Activated CD8-positive, alpha-beta T cell treated with anti-CD3 and anti-CD28 coated beads, Interleukin-2, amount 10 ng/mL, durations not matched to agents 7 days and 5 days (primary cell): ENCODE measurements around the gene RNF152. TPM values are rescaled to one million over a fixed set of nuclear protein-coding genes. Genes with fewer than 3 reads are reported as not detected.

Source experiments
- ATAC-seq: fragments of 150-1000 bp; cut with Tn5 transposase; one replicate; pipeline ENCODE4 v1.10.0; 2021; ENCODE audit warnings: moderate library complexity
- CTCF ChIA-PET: fragments of 350-600 bp; sonication (Branson Sonifier 250); formaldehyde crosslinking; loops from one replicate; lab custom pipeline; 2021; ENCODE audit warnings: antibody characterized with exemption; lab: Charles Lee
- POLR2A ChIA-PET: fragments of 350-600 bp; sonication (Branson Sonifier 250); formaldehyde crosslinking; loops from one replicate; lab custom pipeline; 2021; ENCODE audit warnings: antibody characterized with exemption; lab: Charles Lee
- DNase-seq: peaks from one replicate; pipeline ENCODE4 v3.0.0-alpha.2; 2020
- H3K27ac Mint-ChIP-seq: one replicate; pipeline ENCODE4 v1.8.0; 2021; ENCODE audit warnings: mild to moderate bottlenecking, mixed read lengths
- H3K27me3 Mint-ChIP-seq: one replicate; pipeline ENCODE4 v1.8.0; 2021; ENCODE audit warnings: low read depth, mixed read lengths
- H3K36me3 Mint-ChIP-seq: one replicate; pipeline ENCODE4 v1.8.0; 2021; ENCODE audit warnings: low read depth, mixed read lengths
- H3K4me1 Mint-ChIP-seq: one replicate; pipeline ENCODE4 v1.8.0; 2021; ENCODE audit warnings: low read depth, mixed read lengths
- H3K4me3 Mint-ChIP-seq: one replicate; pipeline ENCODE4 v1.8.0; 2021; ENCODE audit warnings: mild to moderate bottlenecking, mixed read lengths
- H3K9me3 Mint-ChIP-seq: one replicate; pipeline ENCODE4 v1.8.0; 2022; ENCODE audit warnings: mixed read lengths; ENCODE audit not compliant: insufficient read depth
- total RNA-seq, 2 experiments: library from RNA; stranded (reverse); gene quantifications; one replicate each; pipeline ENCODE4 v1.2.3, GENCODE V29; 2021

Gene RNF152
- total RNA-seq, 2 experiments from 2014 or later: not detected

- POLR2A ChIA-PET: no interaction called here
- CTCF ChIA-PET: no interaction called here
- Mint-ChIP-seq H3K9me3 (no peaks in the 10 kb centered on the region), H3K27ac (no peak overlapping the region), H3K4me3 (no peak overlapping the region), H3K36me3 (no peaks in the 10 kb centered on the region), H3K4me1 (no peaks in the 10 kb centered on the region), H3K27me3 (peaks cover 5% of the 10 kb centered on the region)
- no peak for ATAC-seq
- DNase-seq: no peak
Observed at GRCh38 chr18:61827591-61827990, 65.2 kb downstream of the RNF152 start.

GRCh38 chr18:61825386-61825785, 67.4 kb downstream of the RNF152 start:
- Mint-ChIP-seq H3K27ac (no peak overlapping the region), H3K36me3 (no peaks in the 10 kb centered on the region), H3K4me1 (no peaks in the 10 kb centered on the region), H3K9me3 (no peaks in the 10 kb centered on the region), H3K27me3 (peaks cover 2% of the 10 kb centered on the region), H3K4me3 (no peak overlapping the region)
- CTCF ChIA-PET: no interaction called here
- POLR2A ChIA-PET: no interaction called here
- DNase-seq: no peak
- no peak for ATAC-seq

GRCh38 chr18:61824733-61825363, 68.0 kb downstream of the RNF152 start:
- no peaks in the 10 kb centered on the region for H3K9me3 Mint-ChIP-seq
- ChIA-PET POLR2A (no interaction called here), CTCF (no interaction called here)
- no peaks in the 10 kb centered on the region for H3K4me1 Mint-ChIP-seq
- H3K27ac Mint-ChIP-seq: no peak overlapping the region
- DNase-seq (no peak), ATAC-seq (no peak)
- H3K36me3 Mint-ChIP-seq: no peaks in the 10 kb centered on the region
- no peak overlapping the region for H3K4me3 Mint-ChIP-seq
- H3K27me3 Mint-ChIP-seq: no peaks in the 10 kb centered on the region

- H3K9me3 Mint-ChIP-seq: no peaks in the 10 kb centered on the region
- no peak overlapping the region for H3K27ac Mint-ChIP-seq
- H3K4me3 Mint-ChIP-seq: no peak overlapping the region
- no peak for DNase-seq
- H3K4me1 Mint-ChIP-seq: no peaks in the 10 kb centered on the region
- POLR2A ChIA-PET: no interaction called here
- CTCF ChIA-PET: no interaction called here
- H3K27me3 Mint-ChIP-seq: no peaks in the 10 kb centered on the region
- no peak for ATAC-seq
- H3K36me3 Mint-ChIP-seq: no peaks in the 10 kb centered on the region
Observed at GRCh38 chr18:61823595-61823994, 69.2 kb downstream of the RNF152 start.

- ChIA-PET CTCF (no interaction called here), POLR2A (no interaction called here)
- no peaks in the 10 kb centered on the region for H3K4me1 Mint-ChIP-seq
- no peaks in the 10 kb centered on the region for H3K9me3 Mint-ChIP-seq
- no peak for ATAC-seq
- H3K4me3 Mint-ChIP-seq: no peak overlapping the region
- no peaks in the 10 kb centered on the region for H3K27me3 Mint-ChIP-seq
- no peaks in the 10 kb centered on the region for H3K36me3 Mint-ChIP-seq
- DNase-seq: no peak
- no peak overlapping the region for H3K27ac Mint-ChIP-seq
Observed at GRCh38 chr18:61822879-61823278, 69.9 kb downstream of the RNF152 start.

GRCh38 chr18:61821748-61822147, 71.1 kb downstream of the RNF152 start:
- DNase-seq (no peak), ATAC-seq (no peak)
- CTCF ChIA-PET: no interaction called here
- H3K9me3 Mint-ChIP-seq: no peaks in the 10 kb centered on the region
- POLR2A ChIA-PET: no interaction called here
- H3K4me1 Mint-ChIP-seq: no peaks in the 10 kb centered on the region
- H3K36me3 Mint-ChIP-seq: no peaks in the 10 kb centered on the region
- H3K27me3 Mint-ChIP-seq: no peaks in the 10 kb centered on the region
- H3K4me3 Mint-ChIP-seq: no peak overlapping the region
- H3K27ac Mint-ChIP-seq: no peak overlapping the region

- H3K36me3 Mint-ChIP-seq: no peaks in the 10 kb centered on the region
- H3K4me3 Mint-ChIP-seq: no peak overlapping the region
- no peak overlapping the region for H3K27ac Mint-ChIP-seq
- ChIA-PET POLR2A (no interaction called here), CTCF (no interaction called here)
- no peaks in the 10 kb centered on the region for H3K9me3 Mint-ChIP-seq
- H3K27me3 Mint-ChIP-seq: no peaks in the 10 kb centered on the region
- DNase-seq (no peak), ATAC-seq (no peak)
- no peaks in the 10 kb centered on the region for H3K4me1 Mint-ChIP-seq
Observed at GRCh38 chr18:61820882-61821281, 71.9 kb downstream of the RNF152 start.

- H3K36me3 Mint-ChIP-seq: no peaks in the 10 kb centered on the region
- CTCF ChIA-PET: no interaction called here
- H3K4me3 Mint-ChIP-seq: no peak overlapping the region
- no peak for DNase-seq
- H3K27ac Mint-ChIP-seq: no peak overlapping the region
- POLR2A ChIA-PET: no interaction called here
- peaks cover 3% of the 10 kb centered on the region for H3K27me3 Mint-ChIP-seq
- H3K4me1 Mint-ChIP-seq: no peaks in the 10 kb centered on the region
- no peak for ATAC-seq
- H3K9me3 Mint-ChIP-seq: no peaks in the 10 kb centered on the region
Observed at GRCh38 chr18:61817086-61817485, 75.7 kb downstream of the RNF152 start.

GRCh38 chr18:61815885-61816470, 76.8 kb downstream of the RNF152 start:
- no peaks in the 10 kb centered on the region for H3K4me1 Mint-ChIP-seq
- no peak for DNase-seq
- H3K9me3 Mint-ChIP-seq: no peaks in the 10 kb centered on the region
- no peak overlapping the region for H3K27ac Mint-ChIP-seq
- H3K4me3 Mint-ChIP-seq: no peak overlapping the region
- ChIA-PET POLR2A (no interaction called here), CTCF (no interaction called here)
- ATAC-seq: no peak
- H3K27me3 Mint-ChIP-seq: peaks cover 3% of the 10 kb centered on the region
- no peaks in the 10 kb centered on the region for H3K36me3 Mint-ChIP-seq

- ChIA-PET CTCF (no interaction called here), POLR2A (no interaction called here)
- Mint-ChIP-seq H3K36me3 (no peaks in the 10 kb centered on the region), H3K4me3 (no peak overlapping the region), H3K27me3 (peaks cover 6% of the 10 kb centered on the region), H3K4me1 (no peaks in the 10 kb centered on the region), H3K9me3 (no peaks in the 10 kb centered on the region), H3K27ac (no peak overlapping the region)
- DNase-seq (no peak), ATAC-seq (no peak)
Observed at GRCh38 chr18:61808286-61808685, 84.5 kb downstream of the RNF152 start.

- H3K9me3 Mint-ChIP-seq: no peaks in the 10 kb centered on the region
Observed at GRCh38 chr18:61803393-61803792, 89.4 kb downstream of the RNF152 start.

GRCh38 chr18:61797696-61798590, 94.9 kb downstream of the RNF152 start:
- ChIA-PET CTCF (no interaction called here), POLR2A (no interaction called here)
- Mint-ChIP-seq H3K4me1 (no peaks in the 10 kb centered on the region), H3K9me3 (no peaks in the 10 kb centered on the region), H3K36me3 (no peaks in the 10 kb centered on the region), H3K4me3 (no peak overlapping the region), H3K27me3 (no peaks in the 10 kb centered on the region), H3K27ac (no peak overlapping the region)
- DNase-seq: no peak
- no peak for ATAC-seq

More at GRCh38 chr18:61803393-61803792, 89.4 kb downstream of the RNF152 start:
- CTCF ChIA-PET: no interaction called here
- H3K27me3 Mint-ChIP-seq: peaks cover 3% of the 10 kb centered on the region
- H3K4me3 Mint-ChIP-seq: no peak overlapping the region
- H3K4me1 Mint-ChIP-seq: no peaks in the 10 kb centered on the region
- no peak overlapping the region for H3K27ac Mint-ChIP-seq
- POLR2A ChIA-PET: no interaction called here
- H3K36me3 Mint-ChIP-seq: no peaks in the 10 kb centered on the region
- DNase-seq (no peak), ATAC-seq (no peak)
